ENCODE measurements around the gene RPS15.

Gene RPS15

DNA sequence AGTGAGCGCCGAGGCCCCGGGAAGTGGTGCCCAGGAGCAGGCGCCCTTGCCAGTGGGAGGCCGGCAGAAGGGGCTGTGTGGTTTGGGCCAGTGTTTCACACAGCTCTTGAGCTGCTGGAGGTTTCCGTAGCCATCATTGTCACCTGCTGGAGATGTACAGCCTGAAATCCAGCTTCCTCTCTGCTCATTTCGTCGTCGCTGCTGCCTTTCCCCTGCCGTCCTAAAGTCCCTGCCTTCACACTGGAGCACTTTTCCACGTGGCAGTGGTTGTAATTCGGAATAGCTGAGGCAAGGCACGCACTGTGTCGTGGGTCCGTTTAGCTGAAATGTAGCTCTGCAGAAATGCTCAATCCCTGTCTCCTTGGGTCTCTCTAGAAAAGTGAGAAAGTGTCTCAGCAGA lies 17.6 kb upstream of the RPS15 start:
- no peak for DNase-seq

DNA sequence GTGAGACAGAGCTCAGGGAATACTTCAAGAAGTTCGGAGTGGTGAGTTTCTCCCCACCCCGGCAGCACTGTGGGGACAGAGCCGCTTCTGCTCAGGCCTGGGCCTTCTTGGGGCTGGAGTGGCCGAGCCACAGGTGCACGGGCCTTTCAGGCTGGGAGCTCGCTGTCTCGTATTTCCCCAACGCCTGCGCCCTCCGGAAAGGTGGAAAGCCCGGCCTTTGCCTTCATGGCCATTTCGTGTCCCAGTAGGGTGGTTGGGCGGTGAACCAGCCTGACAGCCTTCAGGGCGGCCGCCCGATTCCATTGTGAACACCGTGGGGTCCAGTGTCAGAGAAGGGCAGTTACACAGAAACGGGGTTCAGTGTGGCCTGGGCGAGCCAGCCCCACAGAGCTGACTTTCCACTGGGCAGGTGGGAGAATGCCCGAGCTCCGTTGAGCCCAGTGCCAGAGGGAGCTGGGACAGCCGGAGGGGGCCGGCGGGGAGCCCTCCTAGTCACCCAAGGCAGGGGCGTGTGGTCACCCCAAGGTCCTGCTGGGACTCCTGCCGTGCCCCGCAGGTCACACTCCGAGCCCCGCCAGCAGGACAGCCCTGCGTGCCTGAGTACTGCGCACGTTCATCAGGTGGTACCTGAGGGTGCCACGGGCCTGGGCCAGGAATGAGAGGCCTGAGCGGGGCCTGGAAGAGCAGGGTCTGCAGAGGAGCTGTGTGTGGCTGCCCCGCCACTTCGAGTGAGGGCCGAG lies 16.8 kb upstream of the RPS15 start:
- no peak for DNase-seq

DNA sequence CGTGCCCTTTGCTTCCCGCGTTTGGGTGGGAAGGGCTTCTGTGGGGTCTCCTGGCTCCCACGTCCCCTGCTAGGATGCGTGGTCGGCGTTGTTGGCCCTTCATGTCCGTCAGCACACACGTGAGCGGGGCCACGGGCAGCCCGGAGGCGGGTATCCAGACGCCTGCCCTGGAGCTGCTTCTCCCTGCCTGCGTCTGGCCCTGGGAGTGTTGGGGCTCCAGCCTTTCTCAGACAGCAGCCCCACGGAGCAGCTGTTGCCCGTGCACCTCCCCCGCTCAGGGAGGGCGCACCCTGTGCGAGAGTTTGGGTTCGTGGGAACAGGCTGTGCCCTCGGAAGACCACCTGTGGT lies 16.3 kb upstream of the RPS15 start:
- DNase-seq: no peak

DNA sequence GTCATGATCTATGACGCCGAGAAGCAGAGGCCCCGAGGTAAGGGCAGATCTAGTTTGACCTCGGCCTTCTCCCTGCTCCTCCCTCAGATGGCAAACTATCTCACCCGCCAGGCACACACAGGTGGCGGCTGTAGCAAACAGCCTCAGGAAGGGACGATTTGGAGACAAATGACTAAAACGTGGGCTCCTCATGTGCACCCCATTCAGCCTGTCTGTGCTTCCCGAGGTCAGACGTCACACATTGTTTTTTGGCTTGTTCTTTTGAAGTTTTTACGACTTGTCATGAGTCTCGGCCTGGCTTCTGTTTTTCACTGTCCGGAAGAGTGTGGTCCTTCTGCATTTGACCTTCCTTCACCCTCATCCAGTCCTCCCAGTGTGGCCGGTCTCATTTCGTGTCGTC lies 15.8 kb upstream of the RPS15 start:
- no peak for DNase-seq

DNA sequence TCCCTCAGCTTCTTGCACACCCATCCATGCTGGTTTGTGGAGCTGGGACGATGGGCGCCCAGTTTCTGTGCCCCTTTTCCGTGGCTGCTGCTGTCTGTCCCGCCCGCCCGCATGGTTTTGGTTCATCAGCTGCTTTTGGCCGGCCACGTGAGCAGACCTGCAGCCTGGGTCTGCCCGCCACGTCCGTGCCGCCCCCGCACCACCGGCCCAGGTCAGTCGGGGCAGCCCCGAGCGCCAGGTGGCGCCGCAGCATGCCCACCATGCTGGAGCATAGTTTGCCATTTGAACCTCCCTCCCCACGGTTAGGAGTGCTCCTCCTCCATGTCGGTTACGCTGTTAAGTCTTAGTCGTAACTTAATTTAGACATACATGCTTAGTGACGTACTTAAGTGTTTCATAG lies 15.3 kb upstream of the RPS15 start:
- no peak for DNase-seq

DNA sequence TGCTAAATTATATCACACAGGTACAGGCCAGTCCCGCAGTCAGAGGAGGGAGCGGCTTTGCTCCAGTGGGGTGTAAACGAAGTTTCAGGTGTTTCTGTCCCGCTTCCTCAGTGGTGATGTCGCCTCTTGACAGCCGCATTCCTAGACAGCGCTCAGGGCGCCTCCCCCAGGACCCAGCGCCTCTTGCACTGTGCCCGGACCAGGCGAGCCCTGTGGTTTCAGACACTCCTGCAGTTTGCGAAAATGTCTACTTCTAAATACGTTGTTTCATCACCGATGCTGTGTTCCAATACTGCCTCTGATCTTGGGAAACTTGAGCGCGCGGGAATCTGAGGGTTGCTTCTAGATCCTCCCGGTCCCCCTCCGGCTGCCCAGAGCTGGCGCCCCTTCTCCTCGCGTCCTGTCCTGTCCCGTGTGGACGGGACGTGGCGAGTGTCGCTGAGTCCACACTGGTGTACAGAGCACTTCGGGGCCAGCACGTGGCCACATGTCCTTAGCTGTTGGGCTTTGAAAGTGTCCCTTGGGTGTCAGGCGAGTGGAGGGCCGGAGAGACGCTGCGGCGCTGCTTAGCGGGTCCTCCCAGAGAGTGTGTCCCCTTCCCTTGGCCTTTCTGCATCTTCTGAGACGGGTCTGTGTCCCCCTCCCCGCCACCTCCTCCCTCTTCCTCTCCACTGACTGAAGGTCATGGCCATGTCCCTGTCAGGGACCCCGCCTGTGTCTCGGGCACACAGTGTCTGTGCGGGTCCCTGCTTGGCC lies 14.6 kb upstream of the RPS15 start:
- no peak for DNase-seq

DNA sequence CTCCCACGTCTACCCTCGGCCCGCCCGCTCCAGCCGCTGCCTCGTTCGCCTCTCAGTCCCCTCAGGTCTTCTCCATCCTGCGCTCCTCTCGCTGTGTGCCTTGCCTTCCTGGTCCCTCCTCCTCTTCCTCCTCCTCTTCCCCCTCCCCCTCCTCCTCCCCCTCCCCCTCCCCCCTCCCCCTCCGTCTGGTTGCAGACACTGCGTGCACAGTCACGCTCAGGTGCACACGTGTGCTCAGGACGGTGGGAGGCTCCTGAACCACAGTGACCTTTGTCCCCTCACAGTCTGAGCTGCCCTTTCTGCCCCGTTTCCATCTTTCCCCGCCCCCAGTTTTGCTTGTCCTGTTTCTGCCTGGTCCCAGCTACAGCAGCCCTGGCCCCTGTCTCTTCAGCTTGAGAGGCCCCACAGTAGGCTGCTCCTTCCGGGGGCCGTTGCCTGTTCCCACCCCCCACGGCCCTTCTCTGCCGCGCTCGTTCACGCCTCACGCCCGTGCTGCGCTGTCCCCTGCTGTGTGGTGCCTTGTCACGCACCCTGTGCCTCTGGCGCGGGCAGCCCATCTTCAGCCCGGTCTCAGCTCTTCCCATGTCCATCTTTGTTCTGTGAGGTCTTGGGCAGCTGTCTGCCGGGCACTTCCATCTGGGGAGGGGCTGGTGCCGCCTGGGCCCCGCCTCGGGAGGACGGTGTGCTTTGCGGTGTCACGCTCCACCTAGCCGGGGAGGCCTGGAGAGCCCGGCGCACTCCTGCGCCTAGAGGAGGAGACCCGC lies 13.8 kb upstream of the RPS15 start:
- no peak for DNase-seq

DNA sequence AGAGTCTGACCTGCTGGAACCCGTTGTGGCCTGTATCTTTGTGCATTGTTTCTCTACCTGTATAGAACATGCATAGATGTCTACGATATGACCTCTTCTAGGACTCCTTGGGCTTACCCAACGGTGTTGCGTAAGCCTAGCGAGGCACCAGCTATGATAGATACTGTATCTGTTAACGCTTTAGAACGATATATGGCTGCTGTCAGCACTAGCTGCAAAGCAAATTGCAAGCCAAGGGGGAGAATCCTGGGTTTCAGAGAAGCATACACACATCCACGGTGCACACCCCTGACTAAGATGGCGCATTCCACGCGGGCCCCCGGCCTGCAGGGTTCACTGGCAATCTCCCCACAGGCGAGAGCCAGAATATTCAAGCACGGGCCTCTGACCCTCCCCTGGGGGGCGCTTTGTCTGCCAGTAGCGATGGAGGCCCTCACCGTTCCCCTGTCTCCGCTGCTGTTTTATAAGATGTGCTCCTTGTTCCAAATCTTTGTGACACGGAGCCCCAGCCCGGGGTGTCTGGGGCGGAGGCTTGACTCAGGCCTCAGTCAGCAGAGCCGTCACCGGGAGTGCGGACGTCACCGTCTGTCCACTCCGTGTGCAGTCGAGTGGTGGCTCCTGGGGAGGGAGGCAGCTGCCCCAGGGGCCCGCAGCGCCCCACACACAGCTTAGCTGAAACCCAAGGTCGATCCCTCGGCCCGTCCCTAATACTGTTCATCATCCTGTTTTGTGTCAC lies 12.9 kb upstream of the RPS15 start:
- DNase-seq: peak; percentile 27

DNA sequence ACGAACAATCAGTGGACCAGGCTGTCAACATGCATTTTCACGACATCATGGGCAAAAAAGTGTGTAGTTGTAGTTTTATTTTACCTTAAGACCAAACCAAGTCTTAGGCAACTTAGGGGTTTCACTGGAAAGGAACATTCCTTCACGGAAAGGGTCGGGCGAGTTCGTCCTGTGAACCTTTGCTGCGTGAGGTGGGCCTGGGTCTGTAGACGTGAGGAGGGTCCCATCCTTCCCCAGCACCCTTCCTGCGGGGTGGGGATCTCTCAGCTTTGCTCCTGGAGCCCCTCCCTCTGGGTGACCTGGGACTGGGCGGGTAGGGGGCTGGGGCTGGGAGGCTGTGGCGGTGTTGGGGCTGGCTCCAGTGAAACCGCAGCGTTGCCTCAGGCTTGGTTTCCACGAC lies 12.3 kb upstream of the RPS15 start:
- DNase-seq: no peak

DNA sequence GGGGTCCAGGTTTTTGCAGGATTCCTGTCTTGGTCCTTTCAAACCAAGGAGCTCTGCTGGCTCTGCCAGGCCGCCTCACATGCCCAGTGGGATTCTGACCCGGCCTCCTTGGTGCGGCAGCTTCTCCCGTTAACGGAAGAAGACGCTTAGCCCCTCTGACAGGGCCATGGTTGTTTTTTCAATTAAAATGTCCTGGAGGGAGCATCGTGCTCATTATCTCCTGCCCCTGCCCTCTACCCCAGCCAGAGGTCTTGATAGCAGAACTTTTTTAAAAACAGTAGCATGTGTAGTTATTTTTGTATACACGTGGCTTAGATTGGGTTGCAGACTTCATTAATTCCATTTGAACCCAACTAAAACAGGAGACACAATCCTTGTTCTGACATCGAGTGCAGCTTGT lies 11.5 kb upstream of the RPS15 start:
- DNase-seq: no peak

DNA sequence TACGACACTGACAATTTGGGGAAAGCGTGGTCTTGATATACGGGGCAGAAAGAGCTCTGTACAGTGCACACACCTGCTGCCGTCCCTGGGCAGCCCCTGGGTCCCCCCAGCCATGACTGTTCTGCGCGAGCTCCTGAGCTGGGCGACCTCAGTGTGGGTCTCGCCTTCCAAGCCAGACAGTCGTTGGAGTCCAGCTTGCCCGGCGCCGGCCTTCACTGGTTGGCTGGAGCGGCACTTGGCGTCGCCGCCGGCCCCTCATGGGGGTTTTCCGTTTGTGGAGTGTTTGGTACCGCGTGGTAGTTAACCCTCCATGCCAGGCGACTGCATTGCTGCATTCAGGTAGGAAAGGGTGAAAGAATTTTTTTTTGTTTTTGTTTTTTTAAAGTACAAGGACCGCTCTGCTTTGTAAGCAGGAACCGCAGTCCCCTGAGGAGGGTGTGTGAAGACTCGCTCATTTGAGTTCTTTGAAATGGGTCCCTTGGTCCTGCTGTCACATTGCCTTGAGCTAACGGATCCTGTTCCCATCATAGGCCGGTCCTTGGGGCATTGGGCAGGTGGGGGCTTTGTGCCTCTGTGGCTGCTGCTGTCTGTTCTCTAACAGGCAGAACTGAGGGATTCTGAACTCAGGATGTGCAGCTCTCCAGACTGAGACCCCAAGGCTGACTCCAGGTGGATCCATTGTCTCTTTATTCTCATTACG lies 10.8 kb upstream of the RPS15 start:
- DNase-seq: no peak

DNA sequence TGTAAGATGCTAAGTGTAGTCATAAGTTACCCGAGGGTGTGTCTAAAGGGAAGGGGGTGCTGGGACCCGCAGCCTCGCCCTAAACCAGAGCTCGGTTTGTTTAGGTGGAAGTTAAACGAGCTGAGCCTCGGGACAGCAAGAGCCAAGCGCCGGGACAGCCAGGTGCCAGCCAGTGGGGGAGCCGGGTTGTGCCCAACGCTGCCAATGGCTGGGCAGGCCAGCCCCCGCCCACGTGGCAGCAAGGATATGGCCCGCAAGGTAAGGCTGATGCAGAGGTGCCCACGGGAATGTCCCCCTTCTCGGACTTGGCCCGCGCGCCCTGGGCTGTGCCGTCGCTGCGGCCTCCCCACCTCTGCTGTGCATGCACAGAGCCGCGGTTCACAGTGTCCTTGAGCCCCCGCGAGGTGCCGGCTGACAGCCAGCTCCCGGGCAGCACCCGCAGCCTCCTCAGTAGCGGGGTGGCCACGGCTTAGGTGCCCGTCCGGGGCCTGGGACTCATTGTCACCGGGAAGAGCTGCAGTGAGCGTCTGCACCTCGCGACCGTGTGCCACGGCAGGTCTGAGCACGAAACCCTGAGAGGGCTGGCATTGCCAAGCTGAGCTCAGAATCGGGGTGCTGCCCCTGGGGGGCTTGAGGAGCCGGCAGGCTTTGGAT lies 9.3 kb upstream of the RPS15 start:
- DNase-seq: no peak

DNA sequence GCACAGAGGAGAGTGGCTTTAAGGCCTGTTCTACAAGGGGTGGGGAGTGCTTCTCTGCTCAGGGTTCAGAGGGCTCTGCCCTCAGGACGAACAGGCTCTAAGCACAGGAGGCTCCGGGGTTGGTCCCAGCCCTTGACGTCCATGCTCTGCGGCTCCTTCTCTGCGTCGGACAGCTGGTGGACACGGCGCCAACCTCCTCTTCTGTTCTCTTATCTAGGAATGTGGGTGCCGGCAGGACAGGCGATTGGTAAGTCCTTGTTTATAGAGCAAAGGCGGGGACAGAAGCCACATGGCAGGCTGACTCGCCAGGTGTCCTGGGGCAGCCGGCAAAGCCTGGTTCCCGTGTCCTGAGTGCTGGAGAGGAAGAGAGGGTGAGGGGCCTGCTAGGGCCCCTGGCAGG lies 8.4 kb upstream of the RPS15 start:
- DNase-seq: no peak

DNA sequence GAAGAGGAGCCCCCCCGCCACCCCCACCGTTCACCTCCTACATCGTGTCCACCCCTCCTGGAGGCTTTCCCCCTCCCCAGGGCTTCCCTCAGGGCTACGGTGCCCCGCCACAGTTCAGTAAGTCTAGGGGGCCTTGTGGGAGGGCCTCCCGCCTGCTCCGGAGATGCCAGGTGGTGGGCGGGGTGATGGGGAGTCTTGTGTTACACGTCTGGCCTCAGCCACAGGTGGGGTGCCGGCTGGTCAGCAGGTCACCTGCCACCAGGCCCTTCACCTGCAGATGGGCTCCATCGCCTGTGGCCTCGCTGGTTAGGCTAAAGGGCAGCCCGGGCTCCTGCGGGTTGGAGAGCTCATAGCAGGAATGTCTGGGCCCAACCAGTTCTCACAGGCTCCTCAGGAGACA lies 8.0 kb upstream of the RPS15 start:
- DNase-seq: no peak

DNA sequence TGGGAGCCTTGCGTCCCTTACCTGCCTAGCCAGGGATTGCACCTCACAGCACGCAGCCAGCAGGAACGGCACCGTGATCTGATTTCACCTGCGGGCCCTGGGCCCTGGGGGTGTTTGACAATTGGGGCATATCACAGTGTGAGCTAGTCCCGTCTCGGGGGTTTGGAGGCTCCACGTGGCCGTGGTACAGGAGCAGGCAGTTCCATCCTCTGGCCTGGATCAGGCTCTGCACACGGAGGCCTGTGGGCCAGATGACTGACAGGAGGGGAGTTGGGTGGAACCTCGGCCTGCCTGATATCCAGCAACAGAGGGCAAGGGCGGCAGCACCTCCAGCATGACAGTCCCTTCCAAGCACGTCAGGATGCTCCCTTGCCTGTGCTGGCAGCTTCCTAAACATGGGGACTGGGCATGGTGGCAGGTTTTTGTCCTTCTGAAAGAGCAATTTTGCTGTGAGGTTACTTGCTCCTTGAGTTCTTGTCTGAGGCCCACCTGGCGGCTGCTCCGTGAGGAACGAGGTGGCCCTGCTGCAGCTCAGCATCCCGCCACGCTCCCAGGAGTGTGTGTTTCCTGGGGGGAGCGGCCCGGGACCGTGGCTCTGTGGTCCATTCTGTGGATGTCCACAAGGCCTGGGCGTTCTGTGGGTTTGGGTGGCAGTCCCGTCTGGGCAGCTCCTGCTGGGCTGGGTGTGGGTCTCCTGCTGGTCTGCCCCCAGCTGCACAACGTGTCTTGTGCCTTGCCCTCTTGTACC lies 6.3 kb upstream of the RPS15 start:
- no peak for DNase-seq

DNA sequence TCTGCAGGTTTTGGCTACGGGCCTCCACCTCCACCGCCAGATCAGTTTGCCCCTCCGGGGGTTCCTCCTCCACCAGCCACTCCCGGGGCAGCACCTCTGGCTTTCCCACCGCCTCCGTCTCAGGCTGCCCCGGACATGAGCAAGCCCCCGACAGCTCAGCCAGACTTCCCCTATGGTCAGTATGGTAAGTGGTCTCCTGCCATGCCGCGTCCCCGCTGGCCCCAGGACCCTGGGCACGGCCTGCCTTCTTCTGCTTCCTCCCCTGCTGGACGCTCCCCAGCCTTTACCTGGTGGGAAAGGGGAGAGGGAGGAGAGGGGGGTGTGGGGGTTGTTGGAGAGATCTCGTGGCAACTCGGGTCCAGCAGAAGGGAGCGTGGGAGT lies 5.7 kb upstream of the RPS15 start:
- DNase-seq: no peak

DNA sequence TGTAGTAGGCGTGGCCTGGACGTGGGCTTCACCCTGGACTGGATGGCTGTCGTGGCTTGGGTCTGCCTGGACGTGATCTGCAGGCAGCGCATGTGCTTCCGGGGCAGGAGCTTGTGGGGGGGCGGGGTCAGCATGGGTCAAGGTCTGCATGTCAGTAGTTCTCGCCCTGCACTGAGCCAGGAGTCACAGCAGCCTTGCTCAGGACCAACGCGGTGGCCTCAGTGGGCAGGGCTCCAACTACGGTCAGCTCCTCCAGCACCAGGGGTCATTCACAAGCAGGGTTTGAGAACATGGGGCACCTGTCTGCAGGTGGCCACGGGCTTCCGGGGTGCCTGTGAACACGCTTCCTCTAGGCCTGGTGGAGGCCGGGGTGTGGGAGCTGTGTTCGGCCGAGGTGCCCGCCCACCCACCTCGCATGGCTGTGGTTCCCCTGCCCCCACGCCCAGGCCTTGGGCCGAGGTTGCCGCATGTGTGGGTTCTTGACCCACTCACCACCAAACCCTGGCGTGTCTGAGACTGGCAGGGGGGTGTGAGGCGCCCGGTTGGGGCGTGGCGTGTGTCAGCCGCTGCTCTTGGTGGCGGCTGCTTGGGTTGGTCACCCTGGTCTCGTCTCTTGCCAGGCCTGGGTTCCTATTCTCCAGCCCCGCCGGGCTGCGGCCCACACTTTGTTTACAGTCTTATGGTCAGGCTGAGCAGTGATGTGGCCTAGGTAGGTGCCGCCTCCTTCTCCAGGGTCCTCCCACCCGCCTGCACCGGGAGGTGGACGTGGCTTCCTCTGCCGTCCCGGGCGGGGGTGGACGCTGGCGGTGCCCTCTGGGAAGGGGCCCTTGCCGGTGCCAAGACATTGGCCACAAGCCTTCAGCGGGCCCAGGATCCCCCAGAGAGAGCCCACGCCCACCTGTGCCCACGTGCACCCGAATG lies 4.8 kb upstream of the RPS15 start:
- no peak for DNase-seq

DNA sequence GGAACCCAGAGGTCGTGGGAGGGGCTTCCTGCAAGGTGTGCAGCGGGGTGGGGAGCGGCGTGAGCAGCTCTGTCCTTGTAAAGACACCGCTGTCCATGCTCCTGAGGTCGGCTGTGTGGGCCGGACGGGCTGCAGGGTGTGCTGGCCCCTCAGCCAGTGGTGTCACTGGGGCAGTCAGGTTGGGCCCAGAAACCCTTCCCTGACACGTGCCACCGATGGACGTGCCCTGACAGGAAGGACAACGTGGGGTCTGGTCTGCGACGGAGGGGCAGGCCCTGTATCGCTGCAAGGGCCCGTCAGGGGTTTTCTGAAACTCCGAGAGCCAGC lies 4.2 kb upstream of the RPS15 start:
- no peak for DNase-seq

DNA sequence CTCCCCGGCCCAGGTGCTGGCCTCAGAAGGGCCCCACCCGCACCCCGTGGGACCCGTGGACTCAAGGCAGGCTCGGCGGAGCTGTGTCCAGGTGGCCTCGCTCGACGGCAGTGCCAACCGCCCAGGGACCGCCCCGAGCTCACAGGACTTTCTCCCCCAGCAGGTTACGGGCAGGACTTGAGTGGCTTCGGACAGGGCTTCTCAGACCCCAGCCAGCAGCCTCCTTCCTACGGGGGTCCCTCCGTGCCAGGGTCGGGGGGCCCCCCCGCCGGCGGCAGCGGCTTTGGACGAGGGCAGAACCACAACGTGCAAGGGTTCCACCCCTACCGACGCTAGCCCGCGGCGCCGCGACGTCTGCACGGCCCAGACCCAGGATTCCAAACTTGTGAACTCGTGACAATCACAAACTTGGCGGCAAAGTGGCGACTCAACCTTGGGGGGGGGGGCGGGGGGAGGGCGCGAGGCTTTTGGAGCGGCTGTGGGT lies 3.6 kb upstream of the RPS15 start:
- peak; percentile 25 for DNase-seq

DNA sequence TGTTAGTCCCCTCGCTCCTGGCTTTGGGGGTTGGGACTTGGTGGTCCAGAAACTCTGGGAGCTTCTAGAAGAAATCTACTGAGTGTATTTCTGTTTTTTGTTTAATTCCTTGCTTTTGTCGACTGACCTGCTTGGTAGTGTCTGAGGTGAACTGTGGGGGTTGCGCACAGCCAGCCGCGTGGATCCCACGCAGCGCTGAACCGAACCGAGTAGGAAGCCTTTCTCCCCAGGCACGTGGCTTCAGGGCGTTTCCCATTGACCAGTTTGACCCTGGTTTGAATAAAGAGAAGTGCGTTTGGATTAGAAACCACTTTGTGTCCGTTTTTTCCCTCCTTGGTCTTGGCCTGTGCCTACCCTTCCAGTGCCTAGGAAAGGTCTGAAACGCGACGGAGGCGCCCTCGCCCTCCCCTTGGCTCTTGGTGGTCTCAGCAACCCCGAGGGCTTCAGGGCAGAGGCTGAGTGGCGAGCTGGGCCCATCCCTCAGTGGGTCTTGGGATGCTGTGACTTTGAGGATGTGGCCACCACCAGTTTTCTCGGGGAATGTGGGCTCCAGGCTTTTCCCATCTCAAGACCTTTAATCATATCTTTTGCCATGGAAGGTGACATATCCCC lies 2.7 kb upstream of the RPS15 start:
- DNase-seq: no peak

All from fibroblast of skin of right biceps (primary cell).